ENCODE results near the gene CCDC159. TPM values are rescaled to one million over a fixed set of nuclear protein-coding genes. Genes with fewer than 3 reads are reported as not detected.

Gene CCDC159
- total and polyA plus RNA-seq, 12 donors: 13.0 to 79.9 (median 19.7) TPM

GRCh38 chr19:11356074-11356397, 9.7 kb downstream of the CCDC159 start:
- peak overlapping the region; percentile 51 to 71 (median 64) for H3K4me3 ChIP-seq
- H3K9me3 ChIP-seq: no peaks in the 10 kb centered on the region
- H3K36me3 ChIP-seq: peaks cover 0 to 29% (median 0%) of the 10 kb centered on the region in 9 donors
- intact Hi-C loops (cut with DNase I): loop anchor here in 1 of 10 donors (10.0 kb wide), 1 partner anchor 61 kb away; the partner anchor contains the start of gene TSPAN16
- peaks cover 0 to 17% (median 6%) of the 10 kb centered on the region in 9 donors for H3K4me1 ChIP-seq
- WGBS, 2 donors: 80 to 84% methylated on average over 6 of the region's 6 CpGs
- DNase-seq: no peak
- no peak for TF ChIP-seq CTCF (IDR thresholded peaks at IDR 0.05)
- no peaks in the 10 kb centered on the region for H3K27me3 ChIP-seq
- peak overlapping the region in 5 of 10 donors; percentile 30 to 86 (median 63) for H3K27ac ChIP-seq
- no peak for ATAC-seq

- no peak for TF ChIP-seq CTCF (IDR thresholded peaks at IDR 0.05)
- Histone ChIP-seq H3K4me1 (peaks cover 0 to 23% (median 6%) of the 10 kb centered on the region in 9 donors), H3K9me3 (no peaks in the 10 kb centered on the region), H3K36me3 (peaks cover 0 to 36% (median 0%) of the 10 kb centered on the region in 9 donors), H3K4me3 (no peak overlapping the region), H3K27me3 (no peaks in the 10 kb centered on the region), H3K27ac (no peak overlapping the region)
- intact Hi-C loops (cut with DNase I): loop anchor here in 1 of 10 donors (10.0 kb wide), 1 partner anchor 62 kb away; the partner anchor contains the start of gene TSPAN16
- WGBS, 2 donors: 81 to 83% methylated on average over 11 of the region's 11 CpGs
- DNase-seq (no peak), ATAC-seq (no peak)
These were observed 10.6 kb downstream of the CCDC159 start for GRCh38 chr19:11356676-11357550.

- Histone ChIP-seq H3K4me3 (no peak overlapping the region), H3K27ac (no peak overlapping the region), H3K9me3 (no peaks in the 10 kb centered on the region), H3K4me1 (peaks cover 0 to 23% (median 6%) of the 10 kb centered on the region in 9 donors), H3K27me3 (no peaks in the 10 kb centered on the region), H3K36me3 (peaks cover 0 to 61% (median 4%) of the 10 kb centered on the region in 9 donors)
- no peak for DNase-seq
- intact Hi-C loops (cut with DNase I): loop anchor here in 1 of 10 donors (10.0 kb wide), 1 partner anchor 65 kb away; the partner anchor contains the start of gene TSPAN16
- WGBS, 2 donors: 88 to 90% methylated on average over 11 of the region's 11 CpGs
- no peak for TF ChIP-seq CTCF (IDR thresholded peaks at IDR 0.05)
- ATAC-seq: no peak
These were observed 13.1 kb downstream of the CCDC159 start for GRCh38 chr19:11359421-11359820.

GRCh38 chr19:11361037-11361770, 14.9 kb downstream of the CCDC159 start:
- Histone ChIP-seq H3K36me3 (peaks cover 0 to 71% (median 4%) of the 10 kb centered on the region in 9 donors), H3K27me3 (no peaks in the 10 kb centered on the region), H3K9me3 (no peaks in the 10 kb centered on the region), H3K27ac (no peak overlapping the region), H3K4me3 (peak overlapping the region in 1 of 10 donors; percentile 20), H3K4me1 (peaks cover 0 to 10% (median 2%) of the 10 kb centered on the region in 9 donors)
- 31 to 54% methylated on average over 43 of the region's 43 CpGs for WGBS, 2 donors
- intact Hi-C loops (cut with DNase I): no loop called here
- TF ChIP-seq CTCF (IDR thresholded peaks at IDR 0.05): no peak
- ATAC-seq (peak in 5 of 8 donors; percentile 9 to 50 (median 26)), DNase-seq (peak in 1 of 2 donors; percentile 52)
